ENCODE data around the gene SH2D3A.

SH2D3A gene

GRCh38 chr19:6736917-6737283 lies 30.3 kb downstream of the SH2D3A start:
- no peak for DNase-seq

- DNase-seq, result peak; percentile 76
Measured at GRCh38 chr19:6736169-6736916, 30.9 kb downstream of the SH2D3A start.

- DNase-seq, result no peak
Measured at GRCh38 chr19:6735181-6735911, 31.9 kb downstream of the SH2D3A start.

GRCh38 chr19:6734096-6734696 lies 33.0 kb downstream of the SH2D3A start:
- DNase-seq, result no peak

GRCh38 chr19:6733338-6734095 lies 33.7 kb downstream of the SH2D3A start:
- DNase-seq, result peak; percentile 46

- no peak for DNase-seq
Measured at GRCh38 chr19:6732803-6733337, 34.4 kb downstream of the SH2D3A start.

GRCh38 chr19:6731822-6732221 lies 35.4 kb downstream of the SH2D3A start:
- no peak for DNase-seq

- no peak for DNase-seq
Measured at GRCh38 chr19:6730941-6731670, 36.1 kb downstream of the SH2D3A start.

GRCh38 chr19:6730153-6730804 lies 37.0 kb downstream of the SH2D3A start:
- peak; percentile 77 for DNase-seq

GRCh38 chr19:6729573-6730152 lies 37.6 kb downstream of the SH2D3A start:
- no peak for DNase-seq

GRCh38 chr19:6728346-6728745 lies 38.9 kb downstream of the SH2D3A start:
- DNase-seq, result no peak

GRCh38 chr19:6725513-6726231 lies 41.6 kb downstream of the SH2D3A start:
- no peak for DNase-seq

GRCh38 chr19:6724631-6725492 lies 42.4 kb downstream of the SH2D3A start:
- DNase-seq, result no peak

- no peak for DNase-seq
Measured at GRCh38 chr19:6723738-6724137, 43.5 kb downstream of the SH2D3A start.

- DNase-seq, result no peak
Measured at GRCh38 chr19:6723108-6723618, 44.1 kb downstream of the SH2D3A start.

GRCh38 chr19:6721773-6722172 lies 45.5 kb downstream of the SH2D3A start:
- no peak for DNase-seq

GRCh38 chr19:6721138-6721474 lies 46.1 kb downstream of the SH2D3A start:
- no peak for DNase-seq

- no peak for DNase-seq
Measured at GRCh38 chr19:6720369-6721137, 46.7 kb downstream of the SH2D3A start, which contains the start of gene C3. TSS of gene C3 (minus strand) at chr19:6720650. CDS start at chr19:6720589, 61 bp downstream.

GRCh38 chr19:6719992-6720368 lies 47.3 kb downstream of the SH2D3A start:
- no peak for DNase-seq

All from stimulated activated CD8-positive, alpha-beta memory T cell treated with anti-CD3 and anti-CD28 coated beads, Interleukin-4, amount 100 ng/mL, for 48 hours (primary cell).